ENCODE data around the gene DNAH1.

DNAH1 gene

GRCh38 chr3:52402101-52402521 is 86.0 kb downstream of the DNAH1 start:
- no peak for DNase-seq (ENCODE audit: low read depth in 3 of 3, low spot score in 1 of 3)

- no peak for DNase-seq (ENCODE audit: low read depth in 3 of 3, low spot score in 1 of 3)
Measured at GRCh38 chr3:52402706-52403270, 86.7 kb downstream of the DNAH1 start.

- DNase-seq (ENCODE audit: low read depth in 3 of 3, low spot score in 1 of 3): no peak
Measured at GRCh38 chr3:52403271-52403841, 87.2 kb downstream of the DNAH1 start.

DNA sequence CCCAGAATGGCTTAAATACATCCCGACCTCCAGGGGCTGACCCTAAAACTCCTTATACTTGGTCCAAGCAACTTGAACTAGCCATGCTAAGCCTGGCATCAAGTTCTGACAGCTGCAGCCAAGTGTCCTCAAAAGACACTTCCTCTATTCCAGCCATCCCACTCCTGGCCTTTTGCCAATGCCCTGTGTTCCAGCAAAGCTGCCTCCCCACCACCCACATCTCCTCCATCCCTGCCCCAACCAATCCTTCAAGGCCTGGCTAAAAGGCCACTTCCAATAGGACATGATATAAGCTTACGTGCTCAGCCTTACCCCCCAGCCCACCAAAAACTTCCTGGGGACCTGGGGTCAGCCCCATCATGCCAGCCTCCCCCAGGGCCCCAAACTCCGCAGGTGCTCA is 87.8 kb downstream of the DNAH1 start:
- no peak for DNase-seq (ENCODE audit: low read depth in 3 of 3, low spot score in 1 of 3)

DNA sequence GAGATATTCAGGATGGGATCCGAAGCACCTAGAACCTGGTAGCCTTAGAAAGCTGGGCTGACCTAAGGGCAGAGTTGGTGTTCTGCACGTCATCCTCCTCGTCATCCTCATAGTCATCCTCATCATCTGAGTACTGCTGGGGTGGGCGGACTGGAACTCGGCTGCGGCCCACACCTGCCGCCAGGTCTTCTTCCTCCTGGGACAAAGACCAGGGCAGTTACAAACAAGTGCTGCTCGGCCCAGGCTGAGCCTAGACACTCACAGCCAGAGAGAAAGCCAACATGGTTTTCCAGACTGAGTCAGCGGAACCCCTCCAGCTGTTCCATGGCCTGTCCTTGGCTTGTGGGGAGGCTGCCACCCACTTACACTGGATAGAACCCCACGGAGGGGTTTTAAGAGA is 88.3 kb downstream of the DNAH1 start:
- no peak for DNase-seq (ENCODE audit: low read depth in 3 of 3, low spot score in 1 of 3)

GRCh38 chr3:52405066-52405465 is 88.9 kb downstream of the DNAH1 start:
- DNase-seq (ENCODE audit: low read depth in 3 of 3, low spot score in 1 of 3): no peak

- no peak for DNase-seq (ENCODE audit: low read depth in 3 of 3, low spot score in 1 of 3)
Measured at GRCh38 chr3:52405601-52406110, 89.5 kb downstream of the DNAH1 start.

GRCh38 chr3:52406231-52406661 is 90.1 kb downstream of the DNAH1 start:
- no peak for DNase-seq (ENCODE audit: low read depth in 3 of 3, low spot score in 1 of 3)

GRCh38 chr3:52406791-52407510 is 90.8 kb downstream of the DNAH1 start:
- DNase-seq (ENCODE audit: low read depth in 3 of 3, low spot score in 1 of 3): no peak

GRCh38 chr3:52407779-52408178 is 91.7 kb downstream of the DNAH1 start:
- no peak for DNase-seq (ENCODE audit: low read depth in 3 of 3, low spot score in 1 of 3)

- no peak for DNase-seq (ENCODE audit: low read depth in 3 of 3, low spot score in 1 of 3)
Measured at GRCh38 chr3:52408466-52408865, 92.3 kb downstream of the DNAH1 start.

- no peak for DNase-seq (ENCODE audit: low read depth in 3 of 3, low spot score in 1 of 3)
Measured at GRCh38 chr3:52415800-52416199, 99.7 kb downstream of the DNAH1 start.

DNA sequence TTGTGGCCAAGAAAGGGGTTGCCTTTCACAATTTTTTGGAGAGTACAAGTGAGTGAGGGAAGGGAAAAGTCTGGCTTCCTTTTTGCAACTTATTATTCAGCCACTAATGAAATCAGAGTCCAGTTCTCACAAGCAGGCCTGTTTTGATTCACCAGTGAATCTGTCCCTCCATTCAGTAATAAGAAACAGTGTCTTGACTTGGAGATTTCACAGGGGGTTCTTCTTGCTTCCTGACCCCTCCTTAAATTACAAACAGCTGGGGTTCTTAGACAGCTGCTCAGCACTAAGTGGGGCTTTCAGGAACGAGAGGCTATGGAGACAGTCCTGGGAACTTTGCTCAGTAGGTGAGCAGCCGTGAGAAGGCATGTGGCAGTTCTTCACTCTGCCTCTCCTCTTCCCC is 104.3 kb downstream of the DNAH1 start:
- DNase-seq (ENCODE audit: low read depth in 3 of 3, low spot score in 1 of 3): no peak

DNA sequence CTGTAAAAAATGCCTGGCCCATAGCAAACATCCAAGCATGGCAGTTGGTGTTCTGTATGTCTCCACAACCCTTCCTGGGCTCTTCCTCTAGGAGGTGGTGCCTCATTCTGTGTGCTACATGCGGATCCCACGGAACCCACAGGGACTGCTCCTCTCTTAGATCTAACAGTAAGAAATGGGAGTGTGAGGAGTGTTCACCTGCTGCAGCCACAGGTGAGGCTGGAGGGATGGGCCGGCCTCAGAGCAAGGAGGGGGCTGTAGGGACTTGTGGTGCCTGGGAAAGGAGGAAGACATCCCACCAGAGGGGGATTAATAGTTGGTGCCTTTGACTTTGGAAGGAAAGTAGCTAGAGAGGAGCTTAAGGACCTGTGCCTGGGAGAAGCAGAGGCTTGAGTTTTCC is 106.5 kb downstream of the DNAH1 start:
- no peak for DNase-seq (ENCODE audit: low read depth in 3 of 3, low spot score in 1 of 3)

DNA sequence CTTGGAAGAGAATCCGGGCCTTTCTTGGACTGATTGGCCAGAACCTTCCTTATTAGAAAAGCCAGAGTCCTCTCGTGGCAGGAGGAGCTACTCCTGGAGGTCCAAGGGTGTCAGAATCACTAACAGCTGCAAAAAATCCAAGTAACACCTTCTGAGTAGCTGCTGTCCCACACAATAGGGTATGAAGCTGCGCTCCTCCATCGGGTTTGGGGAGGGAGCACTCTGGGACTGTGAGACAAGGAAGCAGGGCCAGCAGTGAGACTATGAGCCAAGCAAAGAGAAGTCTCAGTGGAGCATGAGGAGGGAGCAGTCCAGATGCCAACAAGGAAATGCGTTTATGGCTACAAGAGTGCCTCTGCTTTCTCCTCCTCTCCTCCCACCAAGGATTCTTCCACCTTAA is 107.1 kb downstream of the DNAH1 start:
- DNase-seq (ENCODE audit: low read depth in 3 of 3, low spot score in 1 of 3): no peak

- no peak for DNase-seq (ENCODE audit: low read depth in 3 of 3, low spot score in 1 of 3)
Measured at GRCh38 chr3:52428151-52429005, 112.3 kb downstream of the DNAH1 start.

- DNase-seq (ENCODE audit: low read depth in 3 of 3, low spot score in 1 of 3): no peak
Measured at GRCh38 chr3:52429031-52429430, 112.9 kb downstream of the DNAH1 start.

- DNase-seq (ENCODE audit: low read depth in 3 of 3, low spot score in 1 of 3): no peak
Measured at GRCh38 chr3:52429779-52430415, 113.8 kb downstream of the DNAH1 start.

GRCh38 chr3:52430416-52430810 is 114.3 kb downstream of the DNAH1 start:
- no peak for DNase-seq (ENCODE audit: low read depth in 3 of 3, low spot score in 1 of 3)

DNA sequence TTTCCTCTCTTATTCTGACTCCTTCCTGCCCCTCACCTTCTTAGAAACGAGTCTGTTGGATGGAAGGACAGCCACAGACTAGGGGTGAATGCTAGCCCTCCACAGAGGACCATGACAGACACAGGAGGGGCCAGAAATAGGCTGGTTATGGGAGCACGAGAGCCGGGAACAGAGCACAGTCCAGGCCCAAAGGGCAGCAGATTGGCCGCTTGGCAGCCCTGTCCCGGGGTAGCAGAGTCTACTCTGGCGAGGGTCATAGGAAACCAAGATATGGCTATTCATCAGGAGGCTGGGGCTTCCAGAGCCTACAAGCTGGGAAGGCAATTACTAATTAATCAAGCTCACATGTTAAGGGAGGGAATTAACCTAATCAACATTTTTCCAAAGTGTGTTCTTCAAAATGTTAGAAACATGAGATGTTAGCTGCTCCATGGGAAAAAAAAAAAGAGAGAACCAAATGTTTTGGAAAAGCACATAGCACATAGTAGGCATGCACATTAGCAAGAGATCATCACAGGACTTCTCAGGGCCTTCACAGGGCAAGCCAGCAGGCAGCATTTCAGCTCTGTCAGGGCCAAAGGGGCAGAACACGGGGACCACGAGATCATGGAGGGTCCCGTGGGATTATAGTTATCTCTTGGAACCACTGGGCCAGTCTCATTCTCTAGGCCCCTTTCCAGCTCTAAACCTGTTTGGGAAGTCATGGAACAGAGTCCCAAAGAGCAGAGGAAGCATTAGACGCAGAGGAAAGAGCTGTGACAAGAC is 115.5 kb downstream of the DNAH1 start:
- no peak for DNase-seq (ENCODE audit: low read depth in 3 of 3, low spot score in 1 of 3)
